ENCODE measurements around the gene CAPRIN2. TPM values are rescaled to one million over a fixed set of nuclear protein-coding genes. Genes with fewer than 3 reads are reported as not detected.
A peak's percentile ranks its signal among the peaks of the same experiment; 100 is the strongest.

Gene CAPRIN2
- total RNA-seq, 1 experiment from 2014 or later: 16.4 TPM

DNA sequence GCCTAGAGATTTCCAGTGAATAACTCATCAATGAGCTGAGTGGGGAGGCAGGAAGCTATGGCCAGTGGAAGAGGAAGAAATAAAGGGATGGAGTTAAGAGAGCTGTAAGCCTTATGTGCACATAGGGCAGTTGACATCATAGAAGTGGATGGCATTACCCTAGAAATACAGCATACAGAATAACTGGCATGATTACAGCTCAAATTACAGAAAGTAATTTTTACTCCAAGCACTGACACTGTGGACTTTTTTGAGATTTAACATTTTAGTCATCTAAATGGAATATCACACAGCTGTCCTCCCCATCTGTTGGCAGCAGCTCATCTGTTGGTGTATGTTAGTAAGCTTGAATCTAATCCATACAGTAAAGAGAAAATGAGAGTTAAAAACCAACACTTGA is 53.7 kb downstream of the CAPRIN2 start:
- Histone ChIP-seq H3K27me3 (replicated peaks; ENCODE audit: insufficient read depth, low read depth, low read length, poor library complexity) (no peaks in the 10 kb centered on the region), H3K27ac (ENCODE audit: low read depth, low read length, poor library complexity, severe bottlenecking) (no peak overlapping the region), H3K4me1 (ENCODE audit: insufficient read depth, low read length, poor library complexity, severe bottlenecking) (no peaks in the 10 kb centered on the region), H3K4me3 (ENCODE audit: low read depth, low read length, poor library complexity, severe bottlenecking) (no peak overlapping the region), H3K36me3 (ENCODE audit: insufficient read depth, low read length, poor library complexity, severe bottlenecking) (no peaks in the 10 kb centered on the region), H3K9me3 (ENCODE audit: low read depth, low read length, poor library complexity, severe bottlenecking) (no peaks in the 10 kb centered on the region)
- no peak for DNase-seq (ENCODE audit: low spot score)
- intact Hi-C loops (cut with micrococcal nuclease; ENCODE audit: unreplicated experiment): no loop called here
- POLR2A ChIA-PET (ENCODE audit: low non-redundant PET): no interaction called here
- no TSS peak for BruUV-seq (replicated peaks)
- CTCF ChIA-PET: interaction anchor here (1.0 kb wide), 1 partner anchor 52 kb away, joined by 3 read pairs; no protein-coding TSS in a partner anchor
- TF ChIP-seq, protein P1, sequence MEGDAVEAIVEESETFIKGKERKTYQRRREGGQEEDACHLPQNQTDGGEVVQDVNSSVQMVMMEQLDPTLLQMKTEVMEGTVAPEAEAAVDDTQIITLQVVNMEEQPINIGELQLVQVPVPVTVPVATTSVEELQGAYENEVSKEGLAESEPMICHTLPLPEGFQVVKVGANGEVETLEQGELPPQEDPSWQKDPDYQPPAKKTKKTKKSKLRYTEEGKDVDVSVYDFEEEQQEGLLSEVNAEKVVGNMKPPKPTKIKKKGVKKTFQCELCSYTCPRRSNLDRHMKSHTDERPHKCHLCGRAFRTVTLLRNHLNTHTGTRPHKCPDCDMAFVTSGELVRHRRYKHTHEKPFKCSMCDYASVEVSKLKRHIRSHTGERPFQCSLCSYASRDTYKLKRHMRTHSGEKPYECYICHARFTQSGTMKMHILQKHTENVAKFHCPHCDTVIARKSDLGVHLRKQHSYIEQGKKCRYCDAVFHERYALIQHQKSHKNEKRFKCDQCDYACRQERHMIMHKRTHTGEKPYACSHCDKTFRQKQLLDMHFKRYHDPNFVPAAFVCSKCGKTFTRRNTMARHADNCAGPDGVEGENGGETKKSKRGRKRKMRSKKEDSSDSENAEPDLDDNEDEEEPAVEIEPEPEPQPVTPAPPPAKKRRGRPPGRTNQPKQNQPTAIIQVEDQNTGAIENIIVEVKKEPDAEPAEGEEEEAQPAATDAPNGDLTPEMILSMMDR (conservative IDR thresholded peaks at IDR 0.05; ENCODE audit: low read depth, low read length): no peak
- no peak for TF ChIP-seq EZH2 (IDR thresholded peaks at IDR 0.05; ENCODE audit: borderline replicate concordance, low read depth, low read length, poor library complexity, severe bottlenecking)

DNA sequence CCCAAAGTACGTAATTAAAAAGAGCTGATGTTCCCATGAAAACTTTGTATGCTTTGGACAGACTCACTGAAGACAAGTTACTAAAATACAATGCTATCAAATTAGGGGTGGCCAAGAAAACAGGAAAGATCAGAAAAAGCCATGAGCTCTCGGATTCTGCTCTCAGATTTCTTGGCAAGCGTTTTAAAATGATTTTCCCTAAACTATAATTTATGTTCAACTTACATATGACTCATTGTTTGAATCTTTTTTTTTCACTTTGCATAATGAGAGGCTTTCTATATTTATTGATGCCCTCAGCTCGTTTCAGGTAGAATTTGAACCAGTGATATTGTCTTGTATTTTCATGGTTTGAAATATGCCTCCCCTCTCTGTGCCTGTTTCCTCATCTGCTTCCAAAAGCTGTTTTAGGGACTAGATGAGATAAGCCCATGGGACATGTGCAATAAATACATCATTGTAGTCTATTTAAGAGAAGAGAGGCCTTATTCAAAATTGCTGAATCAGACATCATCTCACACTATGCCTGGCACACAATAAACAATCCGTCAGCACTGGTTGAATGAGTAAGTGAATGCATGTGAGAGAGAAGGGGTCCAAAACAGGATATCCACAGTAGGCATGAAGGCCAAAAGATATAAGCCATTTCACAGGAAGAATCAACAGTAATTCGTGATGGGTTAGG is 54.4 kb downstream of the CAPRIN2 start:
- no peaks in the 10 kb centered on the region for H3K9me3 ChIP-seq (ENCODE audit: low read depth, low read length, poor library complexity, severe bottlenecking)
- no TSS peak for BruUV-seq (replicated peaks)
- POLR2A ChIA-PET (ENCODE audit: low non-redundant PET): no interaction called here
- DNase-seq (ENCODE audit: low spot score): peak; percentile 9
- TF ChIP-seq, protein P1 (conservative IDR thresholded peaks at IDR 0.05; ENCODE audit: low read depth, low read length): no peak
- no peak for TF ChIP-seq EZH2 (IDR thresholded peaks at IDR 0.05; ENCODE audit: borderline replicate concordance, low read depth, low read length, poor library complexity, severe bottlenecking)
- intact Hi-C loops (cut with micrococcal nuclease; ENCODE audit: unreplicated experiment): no loop called here
- H3K27ac ChIP-seq (ENCODE audit: low read depth, low read length, poor library complexity, severe bottlenecking): no peak overlapping the region
- CTCF ChIA-PET: no interaction called here
- H3K4me3 ChIP-seq (ENCODE audit: low read depth, low read length, poor library complexity, severe bottlenecking): no peak overlapping the region
- no peaks in the 10 kb centered on the region for H3K27me3 ChIP-seq (replicated peaks; ENCODE audit: insufficient read depth, low read depth, low read length, poor library complexity)
- no peaks in the 10 kb centered on the region for H3K36me3 ChIP-seq (ENCODE audit: insufficient read depth, low read length, poor library complexity, severe bottlenecking)
- no peaks in the 10 kb centered on the region for H3K4me1 ChIP-seq (ENCODE audit: insufficient read depth, low read length, poor library complexity, severe bottlenecking)

- DNase-seq (ENCODE audit: low spot score): no peak
- Histone ChIP-seq H3K4me3 (ENCODE audit: low read depth, low read length, poor library complexity, severe bottlenecking) (no peak overlapping the region), H3K9me3 (ENCODE audit: low read depth, low read length, poor library complexity, severe bottlenecking) (no peaks in the 10 kb centered on the region), H3K27ac (ENCODE audit: low read depth, low read length, poor library complexity, severe bottlenecking) (no peak overlapping the region), H3K4me1 (ENCODE audit: insufficient read depth, low read length, poor library complexity, severe bottlenecking) (peaks cover 6% of the 10 kb centered on the region), H3K36me3 (ENCODE audit: insufficient read depth, low read length, poor library complexity, severe bottlenecking) (no peaks in the 10 kb centered on the region), H3K27me3 (replicated peaks; ENCODE audit: insufficient read depth, low read depth, low read length, poor library complexity) (no peaks in the 10 kb centered on the region)
- intact Hi-C loops (cut with micrococcal nuclease; ENCODE audit: unreplicated experiment): loop anchor here (5.0 kb wide), 1 partner anchor 94 kb away; no protein-coding TSS in a partner anchor
- BruUV-seq (replicated peaks): no TSS peak
- CTCF ChIA-PET: no interaction called here
- TF ChIP-seq, protein P1 (conservative IDR thresholded peaks at IDR 0.05; ENCODE audit: low read depth, low read length): no peak
- TF ChIP-seq EZH2 (IDR thresholded peaks at IDR 0.05; ENCODE audit: borderline replicate concordance, low read depth, low read length, poor library complexity, severe bottlenecking): no peak
- POLR2A ChIA-PET (ENCODE audit: low non-redundant PET): no interaction called here
Measured at GRCh38 chr12:30698346-30698745, 56.4 kb downstream of the CAPRIN2 start.

Measured in A673 (cell line).